ENCODE measurements around the gene ENOX1.

GRCh38 chr13:43434191-43434590 is 352.6 kb downstream of the ENOX1 start:
- TF ChIP-seq CREB5 (CRISPR knock-in tag; IDR thresholded peaks at IDR 0.05; ENCODE audit: low read depth): no peak
- no peak for TF ChIP-seq ZFP30 (CRISPR knock-in tag; IDR thresholded peaks at IDR 0.05)
- no peak for TF ChIP-seq BACH2 (CRISPR knock-in tag; IDR thresholded peaks at IDR 0.05; ENCODE audit: borderline replicate concordance)
- TF ChIP-seq ZNF8 (CRISPR knock-in tag; IDR thresholded peaks at IDR 0.05): no peak
- TF ChIP-seq ARNTL (CRISPR knock-in tag; IDR thresholded peaks at IDR 0.05; ENCODE audit: borderline replicate concordance, low read depth): no peak
- no peak for TF ChIP-seq RARB (CRISPR knock-in tag; IDR thresholded peaks at IDR 0.05)
- TF ChIP-seq CSRNP3 (CRISPR knock-in tag; IDR thresholded peaks at IDR 0.05): no peak
- no peak for TF ChIP-seq PATZ1 (CRISPR knock-in tag; IDR thresholded peaks at IDR 0.05; ENCODE audit: borderline replicate concordance)
- TF ChIP-seq ZFP3 (CRISPR knock-in tag; IDR thresholded peaks at IDR 0.05): no peak
